ENCODE data around the gene ATOX1.

ATOX1 gene

DNA sequence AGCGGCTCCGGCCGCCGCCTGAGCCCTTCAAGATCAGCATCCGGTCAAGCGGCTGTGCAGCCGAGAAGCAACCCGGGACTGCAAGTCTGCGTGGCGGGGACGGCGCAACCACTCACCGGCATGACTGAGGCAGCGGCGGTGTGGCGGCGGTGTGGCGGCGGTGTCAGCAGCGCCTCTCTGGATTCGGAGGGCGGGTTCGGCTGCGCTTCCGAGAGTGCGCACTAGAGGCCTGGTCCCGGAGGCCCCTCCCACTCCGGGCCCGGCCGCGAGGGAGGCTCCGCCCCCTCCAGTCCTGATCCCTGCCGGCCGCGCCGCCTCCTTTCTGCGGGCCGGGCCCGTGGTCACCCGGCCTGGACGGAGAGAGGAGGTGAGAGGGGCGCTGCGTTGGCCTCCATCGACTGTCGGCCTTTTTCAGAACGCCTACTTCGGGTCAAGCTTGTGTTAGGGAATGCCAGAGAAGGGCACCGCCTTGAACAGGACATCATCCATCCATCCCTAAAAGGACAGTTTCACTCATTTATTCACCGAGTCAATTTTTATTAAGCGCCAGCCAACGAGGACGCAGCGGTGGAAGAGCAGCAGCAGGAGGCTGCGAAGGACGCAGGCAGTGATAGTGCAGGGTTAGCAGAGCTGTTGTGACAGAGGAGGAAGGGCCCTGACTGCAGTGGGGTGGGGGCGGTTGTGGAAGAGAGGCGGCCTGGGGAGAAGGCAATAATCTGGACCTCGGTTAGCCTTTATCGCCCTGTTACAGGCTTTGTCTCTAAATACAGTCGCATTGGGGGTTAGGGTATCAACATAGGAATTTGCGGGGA is at the start of gene ATOX1:
TSS of gene ATOX1 (minus strand) at position 202 of the 812 bp plus-strand sequence. CDS start at position 122, 80 bp downstream.
- H2AFZ ChIP-seq (ENCODE audit: low read depth, low read length) = peak within 1 kb of the TSS; percentile 94
- no peaks in the 10 kb centered on the region for H4K20me1 ChIP-seq (ENCODE audit: insufficient read depth, low read length)
- H3K4me3 ChIP-seq (ENCODE audit: low read length) = peak within 1 kb of the TSS; percentile 89
- H3K79me2 ChIP-seq (ENCODE audit: low read length) = peaks cover 13% of the 10 kb centered on the region
- peak within 1 kb of the TSS; percentile 81 for H3K9ac ChIP-seq (ENCODE audit: low read length)
- no peak within 1 kb of the TSS for H3K27ac ChIP-seq (ENCODE audit: low read length)
- H3K9me3 ChIP-seq (ENCODE audit: insufficient read depth, low read length) = no peaks in the 10 kb centered on the region
- no peaks in the 10 kb centered on the region for H3K27me3 ChIP-seq (ENCODE audit: low read depth, low read length)
- peak within 1 kb of the TSS; percentile 99 for H3K4me2 ChIP-seq (ENCODE audit: low read length)
- TF ChIP-seq, protein P1, sequence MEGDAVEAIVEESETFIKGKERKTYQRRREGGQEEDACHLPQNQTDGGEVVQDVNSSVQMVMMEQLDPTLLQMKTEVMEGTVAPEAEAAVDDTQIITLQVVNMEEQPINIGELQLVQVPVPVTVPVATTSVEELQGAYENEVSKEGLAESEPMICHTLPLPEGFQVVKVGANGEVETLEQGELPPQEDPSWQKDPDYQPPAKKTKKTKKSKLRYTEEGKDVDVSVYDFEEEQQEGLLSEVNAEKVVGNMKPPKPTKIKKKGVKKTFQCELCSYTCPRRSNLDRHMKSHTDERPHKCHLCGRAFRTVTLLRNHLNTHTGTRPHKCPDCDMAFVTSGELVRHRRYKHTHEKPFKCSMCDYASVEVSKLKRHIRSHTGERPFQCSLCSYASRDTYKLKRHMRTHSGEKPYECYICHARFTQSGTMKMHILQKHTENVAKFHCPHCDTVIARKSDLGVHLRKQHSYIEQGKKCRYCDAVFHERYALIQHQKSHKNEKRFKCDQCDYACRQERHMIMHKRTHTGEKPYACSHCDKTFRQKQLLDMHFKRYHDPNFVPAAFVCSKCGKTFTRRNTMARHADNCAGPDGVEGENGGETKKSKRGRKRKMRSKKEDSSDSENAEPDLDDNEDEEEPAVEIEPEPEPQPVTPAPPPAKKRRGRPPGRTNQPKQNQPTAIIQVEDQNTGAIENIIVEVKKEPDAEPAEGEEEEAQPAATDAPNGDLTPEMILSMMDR (IDR thresholded peaks at IDR 0.05; ENCODE audit: low read depth, low read length) = no peak
- no peak for TF ChIP-seq EZH2phosphoT487 (IDR thresholded peaks at IDR 0.05; ENCODE audit: low read depth)
- no peaks in the 10 kb centered on the region for H3K36me3 ChIP-seq (replicated peaks; ENCODE audit: low read depth, low read length)
- H3K4me1 ChIP-seq (ENCODE audit: low read length) = peaks cover 23% of the 10 kb centered on the region

- H2AFZ ChIP-seq (ENCODE audit: low read depth, low read length) = no peak overlapping the region
- H3K4me1 ChIP-seq (ENCODE audit: low read length) = peaks cover 30% of the 10 kb centered on the region
- H3K79me2 ChIP-seq (ENCODE audit: low read length) = peaks cover 68% of the 10 kb centered on the region
- H3K36me3 ChIP-seq (replicated peaks; ENCODE audit: low read depth, low read length) = peaks cover 46% of the 10 kb centered on the region
- no peaks in the 10 kb centered on the region for H3K27me3 ChIP-seq (ENCODE audit: low read depth, low read length)
- TF ChIP-seq, protein P1 (IDR thresholded peaks at IDR 0.05; ENCODE audit: low read depth, low read length) = no peak
- no peak for TF ChIP-seq EZH2phosphoT487 (IDR thresholded peaks at IDR 0.05; ENCODE audit: low read depth)
- H3K9ac ChIP-seq (ENCODE audit: low read length) = no peak overlapping the region
- H3K4me2 ChIP-seq (ENCODE audit: low read length) = no peak overlapping the region
- no peak overlapping the region for H3K4me3 ChIP-seq (ENCODE audit: low read length)
- H3K9me3 ChIP-seq (ENCODE audit: insufficient read depth, low read length) = no peaks in the 10 kb centered on the region
- no peak overlapping the region for H3K27ac ChIP-seq (ENCODE audit: low read length)
- peaks cover 29% of the 10 kb centered on the region for H4K20me1 ChIP-seq (ENCODE audit: insufficient read depth, low read length)
Observed at GRCh38 chr5:151805414-151806223, 47.2 kb upstream of the ATOX1 start.

DNA sequence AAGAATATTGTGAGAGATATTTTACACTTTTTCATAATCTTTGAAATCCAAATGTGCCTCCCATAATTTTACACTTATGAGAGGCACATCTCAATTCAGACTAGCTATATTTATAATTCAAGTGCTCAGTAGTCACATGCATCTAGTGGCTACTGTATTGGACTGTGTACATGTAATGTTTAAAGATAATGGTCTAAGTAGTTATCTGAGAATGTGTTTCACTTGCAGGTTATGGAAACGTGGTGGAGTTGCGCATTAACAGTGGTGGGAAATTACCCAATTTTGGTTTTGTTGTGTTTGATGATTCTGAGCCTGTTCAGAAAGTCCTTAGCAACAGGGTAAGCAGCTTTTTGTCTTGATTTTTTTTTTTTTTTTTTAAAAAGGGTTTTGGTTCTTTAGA is 42.1 kb upstream of the ATOX1 start:
- Histone ChIP-seq H3K27me3 (ENCODE audit: low read depth, low read length) (no peaks in the 10 kb centered on the region), H3K4me2 (ENCODE audit: low read length) (no peak overlapping the region), H3K4me3 (ENCODE audit: low read length) (no peak overlapping the region), H3K36me3 (replicated peaks; ENCODE audit: low read depth, low read length) (peaks cover 30% of the 10 kb centered on the region), H3K79me2 (ENCODE audit: low read length) (peaks cover 52% of the 10 kb centered on the region), H3K4me1 (ENCODE audit: low read length) (peaks cover 10% of the 10 kb centered on the region), H3K9ac (ENCODE audit: low read length) (no peak overlapping the region), H2AFZ (ENCODE audit: low read depth, low read length) (no peak overlapping the region), H3K9me3 (ENCODE audit: insufficient read depth, low read length) (no peaks in the 10 kb centered on the region), H4K20me1 (ENCODE audit: insufficient read depth, low read length) (peaks cover 17% of the 10 kb centered on the region), H3K27ac (ENCODE audit: low read length) (no peak overlapping the region)
- TF ChIP-seq, protein P1 (IDR thresholded peaks at IDR 0.05; ENCODE audit: low read depth, low read length) = no peak
- TF ChIP-seq EZH2phosphoT487 (IDR thresholded peaks at IDR 0.05; ENCODE audit: low read depth) = no peak

DNA sequence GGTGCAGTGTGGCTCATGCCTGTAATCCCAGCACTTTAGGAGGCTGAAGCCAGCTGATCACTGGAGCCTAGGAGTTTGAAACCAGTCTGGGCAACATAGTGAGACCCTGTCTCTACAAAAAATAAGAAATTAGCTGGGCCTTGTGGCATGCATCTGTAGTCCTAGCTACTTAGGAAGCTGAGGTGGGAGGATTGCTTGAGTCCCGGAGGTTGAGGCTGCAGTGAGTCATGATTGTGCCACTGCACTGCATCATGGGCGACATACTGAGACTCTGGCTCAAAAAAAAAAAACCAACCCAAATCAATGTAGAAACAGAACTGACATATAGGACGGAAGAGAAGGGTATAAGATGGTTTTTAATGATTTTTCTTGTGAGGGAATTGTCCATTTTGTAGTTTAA is 41.0 kb upstream of the ATOX1 start:
- Histone ChIP-seq H3K9ac (ENCODE audit: low read length) (no peak overlapping the region), H3K4me1 (ENCODE audit: low read length) (no peaks in the 10 kb centered on the region), H4K20me1 (ENCODE audit: insufficient read depth, low read length) (peaks cover 19% of the 10 kb centered on the region), H3K4me3 (ENCODE audit: low read length) (no peak overlapping the region), H2AFZ (ENCODE audit: low read depth, low read length) (no peak overlapping the region), H3K4me2 (ENCODE audit: low read length) (no peak overlapping the region), H3K27me3 (ENCODE audit: low read depth, low read length) (no peaks in the 10 kb centered on the region), H3K79me2 (ENCODE audit: low read length) (peaks cover 56% of the 10 kb centered on the region), H3K27ac (ENCODE audit: low read length) (no peak overlapping the region), H3K9me3 (ENCODE audit: insufficient read depth, low read length) (no peaks in the 10 kb centered on the region), H3K36me3 (replicated peaks; ENCODE audit: low read depth, low read length) (peaks cover 33% of the 10 kb centered on the region)
- TF ChIP-seq, protein P1 (IDR thresholded peaks at IDR 0.05; ENCODE audit: low read depth, low read length) = no peak
- no peak for TF ChIP-seq EZH2phosphoT487 (IDR thresholded peaks at IDR 0.05; ENCODE audit: low read depth)

Data from OCI-LY3 (cell line).